Stimulated activated CD8-positive, alpha-beta memory T cell treated with anti-CD3 and anti-CD28 coated beads, Interleukin-15, amount 100 ng/mL, for 4 hours (primary cell): ENCODE measurements around the gene SRGAP2C.
"Not testable (repeated sequence)": the region's sequence is repeated elsewhere in the genome, so short reads cannot be mapped to it uniquely, and the experiment has no call there.

Experiments used
- DNase-seq, 2 donors: peaks; one replicate each; pipeline ENCODE4 v3.0.0-alpha.2; 2020; ENCODE audit warnings: low read depth in 2 of 2

SRGAP2C gene

DNA sequence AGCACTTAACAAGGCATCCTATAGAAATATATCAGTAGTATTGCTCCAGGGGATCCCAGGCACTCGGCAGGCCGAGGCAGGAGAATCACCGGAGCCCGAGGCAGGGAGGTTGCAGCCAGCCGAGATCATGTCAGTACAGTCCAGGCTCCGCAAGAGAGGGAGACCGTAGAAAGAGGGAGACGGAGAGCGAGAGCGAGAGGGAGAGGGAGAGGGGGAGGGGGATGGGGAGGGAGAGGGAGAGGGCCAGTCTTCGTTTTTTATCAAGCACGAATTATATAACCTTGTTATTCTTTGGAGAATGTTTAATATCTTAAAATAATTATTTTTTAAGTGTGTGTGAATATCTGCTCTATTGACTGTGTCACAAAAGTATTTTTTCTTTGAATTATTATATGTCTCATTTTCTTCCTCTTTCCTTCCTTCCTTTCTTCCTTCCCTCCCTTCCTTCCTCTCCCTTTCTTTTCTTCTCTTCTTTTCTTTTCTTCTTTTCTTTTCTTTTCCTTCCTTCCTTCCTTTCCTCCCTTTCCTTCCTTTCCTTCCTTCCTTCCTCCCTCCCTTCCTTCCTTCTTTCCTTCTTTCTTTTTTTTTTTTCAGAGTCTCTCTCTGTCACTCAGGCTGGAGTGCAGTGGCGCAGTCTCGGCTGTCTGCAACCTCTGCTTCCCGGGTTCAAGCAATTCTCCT is 233.7 kb downstream of the SRGAP2C start:
- no peak for DNase-seq

DNA sequence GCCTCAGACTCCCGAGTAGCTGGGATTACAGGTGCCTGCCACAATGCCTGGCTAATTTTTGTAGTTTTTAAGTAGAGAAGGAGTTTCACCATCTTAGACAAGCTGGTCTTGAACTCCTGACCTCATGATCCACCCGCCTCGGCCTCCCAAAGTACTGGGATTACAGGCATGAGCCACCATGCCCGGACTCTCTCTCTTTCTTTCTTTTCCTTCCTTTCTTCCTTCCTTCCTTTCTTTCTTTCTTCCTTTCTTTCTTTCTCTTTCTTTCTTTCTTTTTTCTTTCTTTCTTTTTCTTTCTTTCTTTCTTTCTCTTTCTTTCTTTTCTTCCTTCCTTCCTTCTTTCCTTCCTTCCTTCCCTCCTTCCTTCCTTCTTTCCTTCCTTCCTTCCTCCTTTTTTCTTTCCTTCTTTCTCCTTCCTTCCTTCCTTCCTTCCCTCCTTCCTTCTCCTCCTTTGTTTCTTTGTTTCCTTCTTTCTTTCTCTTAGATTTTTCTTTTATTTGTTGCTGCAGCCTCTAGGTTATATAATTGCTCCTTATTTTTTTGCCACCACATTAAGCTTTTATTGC is 234.4 kb downstream of the SRGAP2C start:
- not testable (repeated sequence) for DNase-seq

DNA sequence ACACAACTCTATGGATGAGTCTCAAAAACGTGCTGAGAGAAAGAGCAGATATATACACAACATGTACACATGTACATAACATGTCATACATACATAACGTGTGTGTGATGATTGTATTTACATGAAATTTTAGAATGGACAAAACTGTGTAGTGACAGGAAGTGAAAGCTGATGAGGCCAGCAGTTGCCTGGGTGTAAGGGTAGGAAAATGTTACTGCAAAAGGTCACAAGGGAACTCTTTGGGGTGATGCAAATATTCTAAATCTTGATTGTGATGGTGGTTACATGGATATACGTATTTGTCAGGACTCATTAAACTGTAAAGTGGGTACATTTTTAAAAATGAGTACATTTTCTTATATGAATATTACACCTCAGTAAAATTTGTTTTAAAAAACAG is 236.7 kb downstream of the SRGAP2C start:
- not testable (repeated sequence) for DNase-seq

DNA sequence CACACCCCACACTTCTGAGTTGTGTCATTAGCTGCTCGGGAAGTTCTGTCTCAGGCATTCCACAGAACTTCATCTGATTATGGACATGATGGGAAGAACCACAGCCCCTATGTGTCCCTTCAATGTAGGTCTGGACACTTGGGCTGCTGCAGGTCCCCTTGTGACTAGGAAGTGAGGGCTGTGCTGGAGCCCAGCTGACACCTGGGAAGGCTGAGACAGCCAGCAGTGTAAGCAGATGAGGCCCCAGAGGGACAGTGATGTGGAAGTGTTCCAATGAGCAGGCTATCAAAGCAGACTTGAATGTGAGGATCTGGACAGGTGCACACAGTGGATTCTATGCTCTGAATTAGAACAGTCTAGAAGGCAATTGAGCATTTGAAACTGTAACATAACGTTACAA is 239.2 kb downstream of the SRGAP2C start:
- not testable (repeated sequence) for DNase-seq

DNA sequence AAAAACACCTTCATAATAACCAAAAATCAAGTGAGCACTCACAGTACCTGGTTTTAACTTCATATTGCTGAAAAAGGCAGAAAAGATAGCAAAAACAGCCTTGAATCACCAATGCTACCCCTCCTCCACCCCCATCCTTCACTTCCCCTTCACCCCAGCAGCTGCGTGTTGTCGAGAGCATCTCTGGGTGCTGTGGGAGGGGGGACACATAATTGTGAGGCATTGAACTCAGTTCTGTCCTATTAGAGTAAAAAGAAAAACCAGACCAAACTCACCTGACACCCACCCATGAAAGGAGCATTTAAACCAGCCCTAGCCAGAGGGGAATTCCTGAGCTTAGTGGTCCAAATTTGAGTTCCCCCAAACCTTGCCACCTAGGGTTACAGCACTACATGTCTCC is 248.7 kb downstream of the SRGAP2C start:
- not testable (repeated sequence) for DNase-seq

DNA sequence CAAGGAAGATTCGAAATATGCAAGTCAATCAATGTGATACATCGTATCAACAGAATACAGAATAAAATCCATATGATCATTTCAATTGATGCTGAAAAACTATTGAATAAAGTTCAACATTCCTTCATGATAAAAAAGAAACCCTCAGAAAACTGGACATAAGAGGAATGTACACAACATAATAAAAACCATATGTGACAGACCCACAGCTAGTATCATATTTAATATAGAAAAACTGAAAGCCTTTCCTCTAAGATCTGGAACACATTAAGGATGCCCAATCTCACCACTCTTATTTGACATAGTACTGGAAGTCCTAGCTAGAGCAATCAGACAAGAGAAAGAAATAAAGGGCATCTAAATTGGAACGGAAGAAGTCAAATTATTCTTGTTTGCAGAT is 254.1 kb downstream of the SRGAP2C start:
- not testable (repeated sequence) for DNase-seq

DNA sequence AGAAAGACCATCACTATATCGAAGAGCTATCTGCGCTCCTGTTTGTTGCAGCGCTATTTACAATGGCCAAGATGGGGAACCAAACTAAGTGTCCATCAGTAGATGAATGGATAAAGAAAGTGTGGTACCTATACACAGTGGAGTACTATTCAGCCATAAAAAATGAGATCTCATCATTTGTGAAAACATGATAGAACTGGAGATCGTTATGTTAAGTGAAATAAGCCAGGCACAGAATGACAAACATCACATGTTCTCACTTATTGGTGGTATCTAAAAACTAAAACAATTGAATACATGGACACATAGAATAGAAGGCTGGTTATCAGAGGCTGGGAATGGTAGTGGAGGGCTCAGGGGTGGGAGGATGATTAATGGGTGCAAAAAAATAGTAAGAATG is 256.2 kb downstream of the SRGAP2C start:
- DNase-seq = no peak
